HG02798 (cell line): ENCODE measurements around the gene TBC1D7.

Source experiments
- ATAC-seq: cut with Tn5 transposase; IDR thresholded peaks from one replicate; pipeline ENCODE4 v1.9.1; 2021; ENCODE audit warnings: mild to moderate bottlenecking; ENCODE audit not compliant: unreplicated experiment, poor library complexity

Gene TBC1D7

DNA sequence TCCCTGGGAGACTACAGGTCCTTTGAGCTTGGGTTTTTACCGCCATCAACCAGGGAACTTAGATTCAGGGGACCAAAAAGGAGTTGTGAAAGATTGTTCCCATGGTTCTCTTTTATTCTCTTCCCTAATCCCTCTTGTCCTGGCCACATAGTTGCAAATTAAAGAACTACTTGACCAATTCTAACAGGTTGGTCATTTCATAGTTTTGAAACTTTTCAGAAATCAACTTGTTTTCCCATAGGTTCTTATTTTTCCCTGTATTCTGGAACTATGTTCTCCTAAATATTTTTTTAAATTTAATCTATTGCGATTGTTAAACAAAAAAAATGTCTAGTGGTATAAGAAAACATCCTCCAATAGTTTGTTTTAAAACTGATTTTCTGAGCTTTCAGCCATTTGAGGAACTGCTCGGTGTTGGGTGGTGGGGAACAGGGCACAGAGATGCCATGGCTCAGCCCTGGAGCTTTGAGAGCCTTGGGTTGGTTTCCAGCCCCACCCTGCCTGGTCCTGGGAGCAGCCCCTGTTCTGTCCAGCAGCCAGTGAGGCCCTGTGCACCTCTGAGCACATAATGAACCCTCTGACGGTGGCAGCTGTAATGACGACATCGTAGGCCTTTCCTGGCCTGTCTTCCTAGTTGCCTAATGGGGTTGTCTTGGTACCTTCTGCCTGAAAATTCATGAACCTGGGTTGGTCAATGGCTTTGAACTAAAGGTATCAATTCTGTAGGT is 53.5 kb downstream of the TBC1D7 start:
- no peak for ATAC-seq

DNA sequence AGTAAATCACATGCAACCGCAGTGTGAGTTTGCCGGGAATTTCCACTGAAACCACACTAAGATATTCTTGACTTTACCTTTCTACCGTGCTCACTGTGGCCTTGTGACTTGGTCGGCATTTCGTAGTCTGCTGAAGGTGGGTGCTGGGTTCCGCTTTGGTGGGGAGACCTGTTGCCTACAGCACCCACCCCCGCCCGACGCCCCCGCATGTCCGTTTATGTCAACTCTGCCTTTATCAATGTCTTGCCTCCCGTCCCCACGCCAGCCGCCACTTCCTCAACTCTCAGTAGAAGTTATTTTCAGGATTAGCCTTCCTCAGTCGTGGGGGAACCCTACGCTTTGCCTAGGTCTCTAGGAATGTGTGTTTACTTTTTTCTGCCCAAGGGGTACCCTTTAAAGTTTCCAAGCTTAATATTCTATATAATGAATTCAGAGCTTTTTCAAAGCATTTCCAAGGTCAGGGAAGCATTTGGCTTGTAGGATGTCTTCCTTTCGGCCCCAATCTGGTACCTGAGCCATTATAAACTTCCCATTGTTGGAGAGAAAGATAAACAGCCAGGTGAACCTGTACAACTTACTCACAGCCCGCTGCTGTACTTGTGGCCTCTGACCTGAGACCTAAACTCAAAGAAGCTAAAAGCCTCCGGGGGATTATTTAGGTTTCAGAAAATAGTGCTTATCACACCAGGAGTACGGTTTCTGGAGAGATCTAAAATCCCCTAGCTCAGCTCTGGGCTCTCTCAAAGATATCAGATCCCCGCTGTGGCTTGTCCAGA is 54.2 kb downstream of the TBC1D7 start:
- ATAC-seq: peak; percentile 67

- ATAC-seq: no peak
Observed at GRCh38 chr6:13273202-13273930, 55.0 kb downstream of the TBC1D7 start.

DNA sequence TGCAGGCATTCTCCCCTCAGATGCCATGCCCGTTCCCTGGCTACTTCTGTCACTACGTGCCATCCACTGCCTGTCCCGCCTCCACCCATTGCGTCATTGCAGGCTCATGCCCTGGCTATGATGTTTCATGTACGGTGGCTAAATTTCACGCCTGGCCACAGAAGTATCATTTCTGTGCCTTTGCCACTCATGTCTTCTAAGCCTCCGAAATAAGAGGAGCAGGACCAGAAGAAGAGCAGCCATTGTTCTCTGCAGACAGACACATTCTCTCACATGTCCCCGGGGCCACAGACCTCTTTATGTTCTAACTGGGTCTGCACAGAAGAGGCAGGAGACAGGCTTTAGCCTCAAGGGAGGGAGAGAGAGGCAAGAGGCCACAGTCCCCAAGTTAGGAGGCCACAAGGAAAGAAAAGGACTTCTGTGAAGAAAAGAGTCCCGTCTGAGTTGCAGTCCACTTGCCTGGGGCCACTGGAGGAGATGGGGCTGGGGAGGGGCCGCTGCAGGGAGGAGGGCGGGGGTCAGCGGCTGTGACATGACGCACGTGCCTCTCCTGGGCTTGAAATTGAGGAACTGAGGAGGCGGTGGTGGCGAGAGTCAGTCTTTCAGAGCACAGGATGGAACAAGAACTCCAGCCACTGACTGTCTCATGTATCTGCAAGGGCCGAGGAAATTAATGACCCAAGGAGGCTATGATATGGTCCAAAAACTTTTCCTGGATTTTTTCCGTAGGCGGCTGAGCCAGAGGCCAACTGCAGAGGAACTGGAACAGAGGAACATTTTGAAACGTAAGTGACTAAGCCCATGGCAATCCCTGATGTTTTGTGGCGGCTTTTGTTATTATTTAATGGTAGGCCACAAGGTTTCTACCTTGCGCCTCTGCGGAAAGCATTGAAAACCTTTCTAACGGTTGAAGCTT is 55.9 kb downstream of the TBC1D7 start:
- peak; percentile 50 for ATAC-seq

- ATAC-seq: no peak
Observed at GRCh38 chr6:13268913-13269518, 59.3 kb downstream of the TBC1D7 start.

DNA sequence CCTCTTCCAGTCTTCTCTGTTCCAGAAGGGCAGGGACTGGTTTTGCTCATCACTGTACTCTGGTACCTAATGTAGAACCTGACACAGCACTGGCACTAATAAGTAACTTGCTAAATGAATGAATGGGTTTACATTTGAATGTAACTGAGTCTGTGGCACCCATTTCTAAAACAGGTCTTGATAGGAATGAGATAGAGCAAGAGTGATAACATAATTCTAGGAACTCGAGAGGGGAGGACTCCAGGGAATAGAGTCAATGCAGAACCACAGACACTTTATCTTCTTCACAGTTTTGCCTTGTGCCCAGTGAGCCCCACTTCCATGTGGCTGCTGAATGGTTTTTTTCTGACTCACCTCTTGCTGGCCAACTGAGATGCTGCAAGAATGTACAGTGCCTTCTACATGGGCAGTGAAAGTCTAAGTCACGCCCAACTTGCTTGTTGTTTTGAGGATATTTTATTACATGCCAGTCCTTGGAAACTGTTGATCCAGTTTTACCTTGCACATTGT is 61.1 kb downstream of the TBC1D7 start:
- no peak for ATAC-seq

- no peak for ATAC-seq
Observed at GRCh38 chr6:13263669-13264068, 64.7 kb downstream of the TBC1D7 start.

DNA sequence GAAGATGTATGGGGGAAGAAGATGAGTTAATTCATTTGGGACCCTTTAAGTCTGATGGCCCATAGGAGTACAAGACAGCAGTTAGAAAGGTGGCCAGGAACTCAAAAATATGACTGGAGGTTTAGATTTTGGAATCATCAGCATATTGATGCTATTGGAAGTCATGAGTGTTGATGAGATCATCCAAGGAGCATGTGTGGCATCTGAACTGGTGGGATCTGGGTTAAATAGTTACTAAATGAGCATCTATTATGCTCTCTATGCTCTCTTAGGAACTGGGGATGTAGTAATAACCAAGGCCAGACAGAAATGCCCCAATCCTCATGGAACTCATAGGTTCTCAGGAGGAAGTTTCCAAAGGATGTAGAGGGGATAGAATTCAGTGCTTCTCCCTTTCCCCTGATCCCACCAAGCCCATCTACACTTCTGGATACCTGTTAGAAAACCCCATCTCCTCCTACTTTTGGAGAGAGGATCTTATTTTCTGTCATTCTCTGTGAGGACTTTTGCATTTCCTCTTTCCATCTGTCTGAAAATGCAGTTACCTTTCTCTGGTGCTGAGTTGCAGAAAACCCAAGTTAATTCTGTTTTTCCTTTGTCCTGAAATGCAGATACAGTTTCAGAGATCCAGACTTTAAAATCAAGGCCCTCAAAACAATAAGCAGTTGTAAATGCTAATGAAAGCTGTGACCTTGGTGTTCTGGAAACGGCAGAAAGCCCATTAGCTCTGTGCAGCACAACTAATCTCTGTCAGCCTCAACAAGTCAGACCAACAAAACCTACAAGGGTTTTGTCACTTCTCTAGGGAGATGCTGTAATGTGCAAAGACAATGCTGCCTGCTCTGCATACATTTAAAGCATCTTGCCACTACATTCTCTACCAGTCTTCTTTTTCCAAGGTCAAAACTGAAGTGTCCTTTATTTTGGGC is 65.8 kb downstream of the TBC1D7 start:
- no peak for ATAC-seq

DNA sequence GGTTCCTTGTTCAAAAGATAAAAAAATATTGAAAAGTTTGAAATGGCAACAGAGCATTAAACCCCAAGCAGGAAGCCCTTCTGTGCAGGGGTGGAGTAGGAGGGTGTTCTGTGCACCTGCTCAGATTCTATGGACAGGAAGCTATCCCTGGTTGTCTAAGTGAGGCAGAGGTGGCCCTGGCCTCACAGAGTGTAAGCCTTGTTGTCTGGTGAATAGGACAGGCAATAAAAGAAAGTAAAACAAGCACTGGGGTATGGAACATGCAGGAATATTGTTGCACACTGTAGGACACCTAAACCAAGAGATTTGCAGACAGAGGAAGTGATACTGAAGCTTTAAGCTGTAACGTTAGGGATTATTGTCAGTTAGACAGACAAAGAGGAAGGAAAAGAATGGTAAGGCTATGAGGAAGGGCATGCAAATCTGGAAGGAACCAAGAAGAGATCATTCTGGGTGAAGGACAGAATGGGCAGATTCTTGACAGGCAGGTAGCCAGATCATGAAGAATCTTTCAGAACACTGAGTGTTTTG is 66.8 kb downstream of the TBC1D7 start:
- peak; percentile 65 for ATAC-seq

- no peak for ATAC-seq
Observed at GRCh38 chr6:13260831-13261230, 67.5 kb downstream of the TBC1D7 start.

DNA sequence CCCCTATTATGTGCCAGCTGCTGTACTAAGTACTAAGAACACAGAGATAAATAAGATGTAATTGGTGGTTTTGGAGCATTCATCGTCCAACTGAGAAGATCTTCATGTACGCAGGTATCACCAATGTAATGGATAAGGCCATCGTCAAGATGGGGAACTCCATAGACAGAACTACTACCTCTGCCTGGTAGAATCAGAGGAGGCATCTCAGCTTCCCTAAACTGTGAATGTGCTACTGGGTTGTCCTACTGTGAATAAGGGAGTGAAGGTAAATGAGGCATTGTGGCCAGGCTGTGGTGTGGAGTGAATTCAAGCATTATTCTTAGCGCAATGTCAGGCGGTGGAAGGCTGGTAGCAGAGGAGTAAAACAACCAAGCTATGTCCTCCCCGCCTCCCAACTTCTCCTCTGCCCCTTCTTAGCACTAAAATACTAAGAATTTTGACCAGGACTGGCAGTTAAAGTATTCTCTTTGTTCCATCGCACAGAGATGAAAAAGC is 68.2 kb downstream of the TBC1D7 start:
- ATAC-seq: no peak

GRCh38 chr6:13259393-13259792 is 68.9 kb downstream of the TBC1D7 start:
- ATAC-seq: peak; percentile 51

- ATAC-seq: no peak
Observed at GRCh38 chr6:13256266-13257001, 71.9 kb downstream of the TBC1D7 start.
